Gastrocnemius medialis (tissue), 4 donors: ENCODE data around the gene DUSP12.

Experiments used
- POLR2A ChIP-seq, 2 donors: fragments of 450-650 bp; IDR thresholded peaks; one replicate each; pipeline ENCODE4 v1.6.1; 2017; ENCODE audit warnings: antibody characterized with exemption in 2 of 2, mild to moderate bottlenecking in 2 of 2, moderate library complexity in 2 of 2
- TF ChIP-seq, protein P1 (sequence below), 5 experiments: fragments of 450-650 bp in 3 of 5; fragments of 200-600 bp in 2 of 5; sonication (generic) in 2 of 5; IDR thresholded peaks in 4 of 5; conservative IDR thresholded peaks in 1 of 5; 1 replicate in 4 of 5; 2 replicates in 1 of 5; pipeline ENCODE4 v1.5.1; 2016 to 2019; ENCODE audit warnings: antibody characterized with exemption in 5 of 5, mild to moderate bottlenecking in 3 of 5, moderate library complexity in 3 of 5

DNA sequence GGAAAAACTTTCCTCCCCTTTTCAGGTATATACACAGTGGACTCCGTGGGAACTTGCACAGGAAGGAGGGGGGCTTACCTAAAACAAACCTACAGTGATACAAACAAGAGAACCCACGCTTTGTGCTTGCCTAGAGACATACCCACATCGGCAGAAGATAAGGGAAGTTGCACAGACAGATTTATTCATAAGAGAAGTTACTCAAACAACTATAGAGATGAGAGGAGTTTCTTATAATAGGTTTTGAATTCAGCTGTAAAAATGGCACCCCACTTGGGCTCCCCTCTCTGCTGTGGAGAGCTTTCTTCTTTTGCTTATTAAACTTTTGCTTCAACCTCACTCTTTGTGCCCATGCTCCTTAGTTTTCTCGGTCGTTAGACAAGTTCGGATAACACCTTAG, 1.8 kb upstream of the DUSP12 start:
- TF ChIP-seq, protein P1, sequence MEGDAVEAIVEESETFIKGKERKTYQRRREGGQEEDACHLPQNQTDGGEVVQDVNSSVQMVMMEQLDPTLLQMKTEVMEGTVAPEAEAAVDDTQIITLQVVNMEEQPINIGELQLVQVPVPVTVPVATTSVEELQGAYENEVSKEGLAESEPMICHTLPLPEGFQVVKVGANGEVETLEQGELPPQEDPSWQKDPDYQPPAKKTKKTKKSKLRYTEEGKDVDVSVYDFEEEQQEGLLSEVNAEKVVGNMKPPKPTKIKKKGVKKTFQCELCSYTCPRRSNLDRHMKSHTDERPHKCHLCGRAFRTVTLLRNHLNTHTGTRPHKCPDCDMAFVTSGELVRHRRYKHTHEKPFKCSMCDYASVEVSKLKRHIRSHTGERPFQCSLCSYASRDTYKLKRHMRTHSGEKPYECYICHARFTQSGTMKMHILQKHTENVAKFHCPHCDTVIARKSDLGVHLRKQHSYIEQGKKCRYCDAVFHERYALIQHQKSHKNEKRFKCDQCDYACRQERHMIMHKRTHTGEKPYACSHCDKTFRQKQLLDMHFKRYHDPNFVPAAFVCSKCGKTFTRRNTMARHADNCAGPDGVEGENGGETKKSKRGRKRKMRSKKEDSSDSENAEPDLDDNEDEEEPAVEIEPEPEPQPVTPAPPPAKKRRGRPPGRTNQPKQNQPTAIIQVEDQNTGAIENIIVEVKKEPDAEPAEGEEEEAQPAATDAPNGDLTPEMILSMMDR (IDR thresholded peaks at IDR 0.05 in 4 of 5, conservative IDR thresholded peaks at IDR 0.05 in 1 of 5): no peak
- no peak for TF ChIP-seq POLR2A (IDR thresholded peaks at IDR 0.05)
